ENCODE data around the gene SORCS2.

DNA sequence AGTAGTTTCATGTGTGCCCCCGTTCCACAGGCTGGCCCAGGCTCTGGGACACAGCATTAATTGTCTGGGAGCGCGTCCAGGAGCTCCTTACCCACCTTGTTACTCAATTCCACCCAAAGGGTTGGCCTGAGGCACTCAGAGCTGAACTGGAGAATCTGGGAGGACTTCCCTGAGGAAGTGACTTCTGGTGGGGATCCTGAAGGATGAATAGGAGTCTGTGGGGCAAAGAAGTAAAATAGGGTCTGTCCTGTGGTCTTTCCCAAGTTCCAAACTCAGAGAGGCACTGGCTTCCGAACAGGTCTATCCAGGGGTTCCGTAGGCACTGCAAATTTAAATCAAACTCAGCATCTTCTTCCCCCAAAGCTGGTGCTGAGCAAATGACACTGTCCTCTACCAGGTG lies 543.1 kb downstream of the SORCS2 start:
- TF ChIP-seq, protein P1, sequence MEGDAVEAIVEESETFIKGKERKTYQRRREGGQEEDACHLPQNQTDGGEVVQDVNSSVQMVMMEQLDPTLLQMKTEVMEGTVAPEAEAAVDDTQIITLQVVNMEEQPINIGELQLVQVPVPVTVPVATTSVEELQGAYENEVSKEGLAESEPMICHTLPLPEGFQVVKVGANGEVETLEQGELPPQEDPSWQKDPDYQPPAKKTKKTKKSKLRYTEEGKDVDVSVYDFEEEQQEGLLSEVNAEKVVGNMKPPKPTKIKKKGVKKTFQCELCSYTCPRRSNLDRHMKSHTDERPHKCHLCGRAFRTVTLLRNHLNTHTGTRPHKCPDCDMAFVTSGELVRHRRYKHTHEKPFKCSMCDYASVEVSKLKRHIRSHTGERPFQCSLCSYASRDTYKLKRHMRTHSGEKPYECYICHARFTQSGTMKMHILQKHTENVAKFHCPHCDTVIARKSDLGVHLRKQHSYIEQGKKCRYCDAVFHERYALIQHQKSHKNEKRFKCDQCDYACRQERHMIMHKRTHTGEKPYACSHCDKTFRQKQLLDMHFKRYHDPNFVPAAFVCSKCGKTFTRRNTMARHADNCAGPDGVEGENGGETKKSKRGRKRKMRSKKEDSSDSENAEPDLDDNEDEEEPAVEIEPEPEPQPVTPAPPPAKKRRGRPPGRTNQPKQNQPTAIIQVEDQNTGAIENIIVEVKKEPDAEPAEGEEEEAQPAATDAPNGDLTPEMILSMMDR (IDR thresholded peaks at IDR 0.05), result no peak
- TF ChIP-seq POLR2A (IDR thresholded peaks at IDR 0.05) (no peak), POLR2AphosphoS5 (IDR thresholded peaks at IDR 0.05) (no peak)

All from prostate gland (tissue), 2 donors.